WTC11 (cell line): ENCODE results near the gene OGFOD3. TPM values are rescaled to one million over a fixed set of nuclear protein-coding genes. Genes with fewer than 3 reads are reported as not detected.

Experiments
- ATAC-seq: fragments of 200-7000 bp; cut with Tn5 transposase; 2 replicates; pipeline ENCODE4 v1.10.0; 2021; ENCODE audit warnings: mild to moderate bottlenecking, moderate library complexity
- CTCF ChIA-PET: fragments of 300-600 bp; sonication (Branson Sonifier 250); formaldehyde crosslinking; loops from one replicate; lab custom pipeline; 2021; ENCODE audit warnings: antibody characterized with exemption; lab: Charles Lee
- POLR2A ChIA-PET: fragments of 350-600 bp; sonication (Branson Sonifier 250); formaldehyde crosslinking; loops from one replicate; lab custom pipeline; 2021; ENCODE audit warnings: antibody characterized with exemption; lab: Charles Lee
- DNase-seq: peaks from one replicate; pipeline ENCODE4 v3.0.0; 2021; ENCODE audit warnings: low spot score
- H3K27ac Mint-ChIP-seq: 2 replicates; pipeline ENCODE4 v1.8.0; 2021; ENCODE audit warnings: mixed read lengths
- H3K27me3 Mint-ChIP-seq: 2 replicates; pipeline ENCODE4 v1.8.0; 2021; ENCODE audit warnings: low read depth, mild to moderate bottlenecking, moderate library complexity, mixed read lengths
- H3K36me3 Mint-ChIP-seq: 2 replicates; pipeline ENCODE4 v1.8.0; 2021; ENCODE audit warnings: mixed read lengths
- H3K4me1 Mint-ChIP-seq: 2 replicates; pipeline ENCODE4 v1.8.0; 2022; ENCODE audit warnings: mixed read lengths
- H3K4me3 Mint-ChIP-seq: 2 replicates; pipeline ENCODE4 v1.8.0; 2021; ENCODE audit warnings: mild to moderate bottlenecking, moderate library complexity, mixed read lengths
- H3K9me3 Mint-ChIP-seq: 2 replicates; pipeline ENCODE4 v1.8.0; 2021; ENCODE audit warnings: mixed read lengths
- ATF6 ChIP-seq: sonication (generic); formaldehyde crosslinking; IDR thresholded peaks from 2 replicates; pipeline ENCODE4 v1.8.1; 2023; ENCODE audit warnings: mild to moderate bottlenecking, missing genetic modification reagents
- E2F4 ChIP-seq: sonication (generic); formaldehyde crosslinking; IDR thresholded peaks from 2 replicates; pipeline ENCODE4 v1.8.1; 2022; ENCODE audit warnings: low read depth, mild to moderate bottlenecking, moderate library complexity, missing genetic modification reagents, borderline replicate concordance
- ELF4 ChIP-seq: sonication (generic); formaldehyde crosslinking; IDR thresholded peaks from 2 replicates; pipeline ENCODE4 v1.8.1; 2022; ENCODE audit warnings: low read depth, mild to moderate bottlenecking, moderate library complexity, missing genetic modification reagents
- EMX1 ChIP-seq: fragments of 250-450 bp; sonication (Bioruptor Pico); IDR thresholded peaks from 2 replicates; pipeline ENCODE4 v1.8.0; 2021; ENCODE audit warnings: mild to moderate bottlenecking
- FOXJ3 ChIP-seq: sonication (generic); formaldehyde crosslinking; IDR thresholded peaks from 2 replicates; pipeline ENCODE4 v1.9.0; 2021; ENCODE audit warnings: missing genetic modification reagents, mild to moderate bottlenecking, borderline replicate concordance
- FOXP1 ChIP-seq: sonication (generic); formaldehyde crosslinking; IDR thresholded peaks from 2 replicates; pipeline ENCODE4 v1.8.0; 2022; ENCODE audit warnings: missing genetic modification reagents, mild to moderate bottlenecking, moderate library complexity, borderline replicate concordance
- FOXP4 ChIP-seq: sonication (generic); formaldehyde crosslinking; IDR thresholded peaks from 2 replicates; pipeline ENCODE4 v1.8.0; 2022; ENCODE audit warnings: mild to moderate bottlenecking, missing genetic modification reagents
- JAZF1 ChIP-seq: fragments of 250-450 bp; sonication (Bioruptor Pico); IDR thresholded peaks from 2 replicates; pipeline ENCODE4 v1.9.0; 2021; ENCODE audit warnings: moderate library complexity, mild to moderate bottlenecking, inconsistent platforms
- MXD4 ChIP-seq: fragments of 250-450 bp; sonication (Bioruptor Pico); IDR thresholded peaks from 2 replicates; pipeline ENCODE4 v1.8.0; 2021; ENCODE audit warnings: mild to moderate bottlenecking, moderate library complexity, borderline replicate concordance
- NFATC4 ChIP-seq: fragments of 250-450 bp; sonication (Bioruptor Pico); IDR thresholded peaks from 2 replicates; pipeline ENCODE4 v1.9.0; 2021; ENCODE audit warnings: mild to moderate bottlenecking
- PRDM15 ChIP-seq: sonication (generic); formaldehyde crosslinking; IDR thresholded peaks from 2 replicates; pipeline ENCODE4 v1.8.0; 2022; ENCODE audit warnings: missing genetic modification reagents
- TCF7 ChIP-seq: sonication (generic); formaldehyde crosslinking; IDR thresholded peaks from 2 replicates; pipeline ENCODE4 v1.8.0; 2022; ENCODE audit warnings: mild to moderate bottlenecking, low read depth, missing genetic modification reagents, moderate library complexity
- ZMAT4 ChIP-seq: fragments of 250-450 bp; sonication (Bioruptor Pico); IDR thresholded peaks from 2 replicates; pipeline ENCODE4 v1.9.0; 2021; ENCODE audit warnings: mild to moderate bottlenecking
- ZNF416 ChIP-seq: fragments of 250-450 bp; sonication (Bioruptor Pico); IDR thresholded peaks from 2 replicates; pipeline ENCODE4 v1.9.0; 2021; ENCODE audit warnings: mild to moderate bottlenecking, inconsistent platforms
- total RNA-seq: library from RNA; stranded (reverse); gene quantifications from 3 replicates; pipeline ENCODE4 v1.2.3, GENCODE V29; 2021
- TF ChIP-seq, protein P1 (sequence below): fragments of 250-450 bp; sonication (Bioruptor Pico); IDR thresholded peaks from 2 replicates; pipeline ENCODE4 v1.9.0; 2021; ENCODE audit warnings: mild to moderate bottlenecking, borderline replicate concordance

OGFOD3 gene
- total RNA-seq, 1 experiment from 2014 or later = 20.4 TPM

GRCh38 chr17:82343560-82343959, 74.8 kb downstream of the OGFOD3 start (continued):
- no peak for TF ChIP-seq FOXJ3
- TF ChIP-seq EMX1 (CRISPR knock-in tag) = no peak
- no peak for TF ChIP-seq ZNF416

- Mint-ChIP-seq H3K4me3 (no peak overlapping the region), H3K36me3 (peaks cover 7% of the 10 kb centered on the region), H3K27me3 (peaks cover 38% of the 10 kb centered on the region), H3K9me3 (peaks cover 7% of the 10 kb centered on the region), H3K4me1 (peaks cover 5% of the 10 kb centered on the region; the same call in 1 of the 2 replicates), H3K27ac (no peak overlapping the region)
- DNase-seq (no peak), ATAC-seq (no peak)
- POLR2A ChIA-PET = no interaction called here
- TF ChIP-seq TCF7 (CRISPR knock-in tag) (no peak), ZMAT4 (CRISPR knock-in tag) (no peak), PRDM15 (CRISPR knock-in tag) (no peak), FOXP1 (no peak)
- TF ChIP-seq, protein P1, sequence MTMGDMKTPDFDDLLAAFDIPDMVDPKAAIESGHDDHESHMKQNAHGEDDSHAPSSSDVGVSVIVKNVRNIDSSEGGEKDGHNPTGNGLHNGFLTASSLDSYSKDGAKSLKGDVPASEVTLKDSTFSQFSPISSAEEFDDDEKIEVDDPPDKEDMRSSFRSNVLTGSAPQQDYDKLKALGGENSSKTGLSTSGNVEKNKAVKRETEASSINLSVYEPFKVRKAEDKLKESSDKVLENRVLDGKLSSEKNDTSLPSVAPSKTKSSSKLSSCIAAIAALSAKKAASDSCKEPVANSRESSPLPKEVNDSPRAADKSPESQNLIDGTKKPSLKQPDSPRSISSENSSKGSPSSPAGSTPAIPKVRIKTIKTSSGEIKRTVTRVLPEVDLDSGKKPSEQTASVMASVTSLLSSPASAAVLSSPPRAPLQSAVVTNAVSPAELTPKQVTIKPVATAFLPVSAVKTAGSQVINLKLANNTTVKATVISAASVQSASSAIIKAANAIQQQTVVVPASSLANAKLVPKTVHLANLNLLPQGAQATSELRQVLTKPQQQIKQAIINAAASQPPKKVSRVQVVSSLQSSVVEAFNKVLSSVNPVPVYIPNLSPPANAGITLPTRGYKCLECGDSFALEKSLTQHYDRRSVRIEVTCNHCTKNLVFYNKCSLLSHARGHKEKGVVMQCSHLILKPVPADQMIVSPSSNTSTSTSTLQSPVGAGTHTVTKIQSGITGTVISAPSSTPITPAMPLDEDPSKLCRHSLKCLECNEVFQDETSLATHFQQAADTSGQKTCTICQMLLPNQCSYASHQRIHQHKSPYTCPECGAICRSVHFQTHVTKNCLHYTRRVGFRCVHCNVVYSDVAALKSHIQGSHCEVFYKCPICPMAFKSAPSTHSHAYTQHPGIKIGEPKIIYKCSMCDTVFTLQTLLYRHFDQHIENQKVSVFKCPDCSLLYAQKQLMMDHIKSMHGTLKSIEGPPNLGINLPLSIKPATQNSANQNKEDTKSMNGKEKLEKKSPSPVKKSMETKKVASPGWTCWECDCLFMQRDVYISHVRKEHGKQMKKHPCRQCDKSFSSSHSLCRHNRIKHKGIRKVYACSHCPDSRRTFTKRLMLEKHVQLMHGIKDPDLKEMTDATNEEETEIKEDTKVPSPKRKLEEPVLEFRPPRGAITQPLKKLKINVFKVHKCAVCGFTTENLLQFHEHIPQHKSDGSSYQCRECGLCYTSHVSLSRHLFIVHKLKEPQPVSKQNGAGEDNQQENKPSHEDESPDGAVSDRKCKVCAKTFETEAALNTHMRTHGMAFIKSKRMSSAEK (CRISPR knock-in tag) = no peak
- CTCF ChIA-PET = interaction anchor here (1.3 kb wide), 2 partner anchors 15 to 82 kb away, joined by 3 to 7 read pairs; no protein-coding TSS in a partner anchor
These were observed 75.9 kb downstream of the OGFOD3 start for GRCh38 chr17:82342361-82343079.

DNA sequence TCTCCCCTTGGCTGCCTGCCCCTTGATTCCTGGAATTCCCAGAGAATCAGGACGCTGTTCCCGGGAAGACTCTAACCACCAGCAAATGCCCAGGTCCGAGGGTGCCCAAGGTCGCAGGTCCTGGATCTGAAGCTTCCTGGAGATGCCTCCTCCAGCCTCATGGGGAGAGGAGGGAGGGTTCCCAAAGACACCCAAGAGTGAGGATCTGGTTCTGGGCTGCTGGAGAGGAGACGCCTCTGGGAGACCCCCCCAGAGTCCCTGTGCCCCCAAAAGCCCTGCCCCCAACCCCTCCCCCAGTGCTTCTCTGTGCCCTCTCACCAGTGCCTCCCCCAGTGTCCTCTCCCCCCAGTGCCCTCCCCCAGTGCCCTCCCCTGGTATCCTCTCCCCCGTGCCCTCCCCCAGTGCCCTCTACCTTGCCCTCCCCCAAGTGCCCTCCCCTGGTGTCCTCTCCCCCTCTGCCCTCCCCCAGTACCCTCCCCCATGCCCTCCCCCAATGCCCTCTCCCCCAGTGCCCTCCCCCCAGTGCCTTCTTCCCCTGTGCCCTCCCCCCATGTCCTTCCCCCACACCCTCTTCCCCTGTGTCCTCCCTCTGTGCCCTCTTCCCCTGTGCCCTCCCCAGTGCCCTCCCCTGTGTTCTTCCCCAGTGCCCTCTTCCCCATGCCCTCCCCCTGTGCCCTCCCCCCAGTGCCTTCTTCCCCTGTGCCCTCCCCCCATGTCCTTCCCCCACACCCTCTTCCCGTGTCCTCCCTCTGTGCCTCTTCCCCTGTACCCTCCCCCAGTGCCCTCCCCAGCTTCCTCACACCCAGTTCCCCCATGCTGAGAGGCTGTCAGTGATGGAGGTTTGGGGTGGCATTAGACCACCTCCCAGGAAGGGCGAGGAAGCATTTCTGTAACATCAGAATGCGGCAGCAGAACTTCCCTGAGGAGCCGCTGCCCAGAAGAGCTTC, 78.5 kb downstream of the OGFOD3 start:
- H3K27ac Mint-ChIP-seq = no peak overlapping the region
- no peak for ATAC-seq
- H3K36me3 Mint-ChIP-seq = peaks cover 7% of the 10 kb centered on the region
- H3K4me3 Mint-ChIP-seq = no peak overlapping the region
- POLR2A ChIA-PET = no interaction called here
- peaks cover 7% of the 10 kb centered on the region for H3K9me3 Mint-ChIP-seq
- peaks cover 18% of the 10 kb centered on the region for H3K4me1 Mint-ChIP-seq
- CTCF ChIA-PET = no interaction called here
- H3K27me3 Mint-ChIP-seq = peaks cover 65% of the 10 kb centered on the region
- DNase-seq = no peak
- TF ChIP-seq ATF6 = no peak
- TF ChIP-seq NFATC4 = no peak
- no peak for TF ChIP-seq JAZF1
- TF ChIP-seq MXD4 = no peak
- no peak for TF ChIP-seq E2F4 (CRISPR knock-in tag)
- no peak for TF ChIP-seq ELF4
- TF ChIP-seq FOXP4 (CRISPR knock-in tag) = no peak
